WERI-Rb-1 (cell line): ENCODE data around the gene ARPC5L.
"Not testable (repeated sequence)": the region's sequence is repeated elsewhere in the genome, so short reads cannot be mapped to it uniquely, and the experiment has no call there.

Experiments used
- DNase-seq: peaks from one replicate; pipeline ENCODE4 v3.0.0-alpha.2; 2020
- H3K27ac ChIP-seq: fragments of 250-450 bp; sonication (Bioruptor Pico); 2 replicates; pipeline ENCODE4 v1.5.1; 2020; ENCODE audit warnings: mild to moderate bottlenecking, moderate library complexity
- H3K27me3 ChIP-seq: fragments of 250-450 bp; sonication (Bioruptor Pico); 2 replicates; pipeline ENCODE4 v1.5.1; 2021; ENCODE audit warnings: mild to moderate bottlenecking, low read depth, moderate library complexity; ENCODE audit not compliant: insufficient read depth, severe bottlenecking
- H3K36me3 ChIP-seq: fragments of 250-450 bp; sonication (Bioruptor Pico); 2 replicates; pipeline ENCODE4 v1.5.1; 2020; ENCODE audit warnings: mild to moderate bottlenecking, moderate library complexity
- H3K4me3 ChIP-seq: 2 replicates; pipeline ENCODE4 v1.5.1; 2011; ENCODE audit warnings: low read depth, mild to moderate bottlenecking, control low read depth, low read length
- H3K9me3 ChIP-seq: fragments of 250-450 bp; sonication (Bioruptor Pico); 2 replicates; pipeline ENCODE4 v1.5.1; 2021; ENCODE audit warnings: mild to moderate bottlenecking, moderate library complexity; ENCODE audit not compliant: severe bottlenecking
- CTCF ChIP-seq: IDR thresholded peaks from 2 replicates; pipeline ENCODE4 v1.5.1; 2011; ENCODE audit warnings: low read depth, mild to moderate bottlenecking, control low read depth, inconsistent platforms, low read length

Gene ARPC5L

GRCh38 chr9:124839612-124840299, 22.2 kb upstream of the ARPC5L start:
- DNase-seq, result peak; percentile 64
- Histone ChIP-seq H3K27me3 (no peaks in the 10 kb centered on the region), H3K4me3 (no peak overlapping the region), H3K9me3 (no peaks in the 10 kb centered on the region), H3K36me3 (no peaks in the 10 kb centered on the region), H3K27ac (no peak overlapping the region)
- peak; percentile 85 for TF ChIP-seq CTCF

- TF ChIP-seq CTCF, result peak; percentile 57
- Histone ChIP-seq H3K27me3 (no peaks in the 10 kb centered on the region), H3K4me3 (no peak overlapping the region), H3K27ac (no peak overlapping the region), H3K9me3 (no peaks in the 10 kb centered on the region), H3K36me3 (no peaks in the 10 kb centered on the region)
- DNase-seq, result no peak
Measured at GRCh38 chr9:124840300-124840833, 21.6 kb upstream of the ARPC5L start.

- Histone ChIP-seq H3K27me3 (no peaks in the 10 kb centered on the region), H3K27ac (no peak overlapping the region)
Measured at GRCh38 chr9:124841075-124841821, 20.7 kb upstream of the ARPC5L start.

GRCh38 chr9:124843456-124844034, 18.4 kb upstream of the ARPC5L start:
- no peaks in the 10 kb centered on the region for H3K27me3 ChIP-seq
- no peaks in the 10 kb centered on the region for H3K36me3 ChIP-seq
- no peaks in the 10 kb centered on the region for H3K9me3 ChIP-seq
- no peak for TF ChIP-seq CTCF
- H3K27ac ChIP-seq, result no peak overlapping the region
- no peak overlapping the region for H3K4me3 ChIP-seq
- DNase-seq, result no peak

More at GRCh38 chr9:124841075-124841821, 20.7 kb upstream of the ARPC5L start:
- Histone ChIP-seq H3K36me3 (no peaks in the 10 kb centered on the region), H3K4me3 (no peak overlapping the region), H3K9me3 (no peaks in the 10 kb centered on the region)
- TF ChIP-seq CTCF, result no peak
- DNase-seq, result no peak

- DNase-seq, result no peak
- no peak for TF ChIP-seq CTCF
Measured at GRCh38 chr9:124844291-124844690, 17.6 kb upstream of the ARPC5L start.

GRCh38 chr9:124846467-124846866, 15.5 kb upstream of the ARPC5L start:
- DNase-seq, H3K9me3 ChIP-seq: not testable (repeated sequence)

More at GRCh38 chr9:124844291-124844690, 17.6 kb upstream of the ARPC5L start:
- Histone ChIP-seq H3K4me3 (no peak overlapping the region), H3K36me3 (no peaks in the 10 kb centered on the region), H3K27me3 (no peaks in the 10 kb centered on the region), H3K9me3 (no peaks in the 10 kb centered on the region), H3K27ac (no peak overlapping the region)

More at GRCh38 chr9:124846467-124846866, 15.5 kb upstream of the ARPC5L start:
- H3K27me3 ChIP-seq, H3K27ac ChIP-seq, H3K4me3 ChIP-seq, H3K36me3 ChIP-seq: not testable (repeated sequence)
